BLaER1 (cell line): ENCODE measurements around the gene MOK.

Experiments
- H3K27ac ChIP-seq: shearing (Covaris generic); formaldehyde crosslinking; 2 replicates; pipeline ENCODE4 v1.8.1; 2022
- H3K27me3 ChIP-seq: shearing (Covaris generic); formaldehyde crosslinking; 2 replicates; pipeline ENCODE4 v1.8.1; 2022
- H3K36me3 ChIP-seq: shearing (Covaris generic); formaldehyde crosslinking; 2 replicates; pipeline ENCODE4 v1.8.1; 2022
- H3K4me1 ChIP-seq: shearing (Covaris generic); formaldehyde crosslinking; 2 replicates; pipeline ENCODE4 v1.8.1; 2022
- H3K4me2 ChIP-seq: shearing (Covaris generic); formaldehyde crosslinking; 2 replicates; pipeline ENCODE4 v1.8.1; 2022
- H3K4me3 ChIP-seq: shearing (Covaris generic); formaldehyde crosslinking; 2 replicates; pipeline ENCODE4 v1.8.1; 2022
- H3K9ac ChIP-seq: shearing (Covaris generic); formaldehyde crosslinking; 2 replicates; pipeline ENCODE4 v1.8.1; 2022
- H3K9me3 ChIP-seq: shearing (Covaris generic); formaldehyde crosslinking; 2 replicates; pipeline ENCODE4 v1.8.1; 2022
- H4K20me1 ChIP-seq: shearing (Covaris generic); formaldehyde crosslinking; 2 replicates; pipeline ENCODE4 v1.8.1; 2022
- Cebpa-rat ChIP-seq: shearing (Covaris generic); IDR thresholded peaks from 2 replicates; pipeline ENCODE4 v1.8.1; 2022

The MOK gene

GRCh38 chr14:102219316-102219715 lies 85.6 kb downstream of the MOK start:
- H3K9me3 ChIP-seq, result no peaks in the 10 kb centered on the region
- H3K4me2 ChIP-seq, result peak overlapping the region; percentile 75
- H3K27me3 ChIP-seq, result no peaks in the 10 kb centered on the region
- H4K20me1 ChIP-seq, result peaks cover 72% of the 10 kb centered on the region
- H3K4me3 ChIP-seq, result no peak overlapping the region
- no peak overlapping the region for H3K9ac ChIP-seq
- no peak for TF ChIP-seq Cebpa-rat
- H3K4me1 ChIP-seq, result peaks cover 68% of the 10 kb centered on the region
- H3K27ac ChIP-seq, result peak overlapping the region; percentile 49
- H3K36me3 ChIP-seq, result peaks cover 36% of the 10 kb centered on the region

- Histone ChIP-seq H3K27me3 (no peaks in the 10 kb centered on the region), H3K4me2 (peak overlapping the region; percentile 75), H3K9ac (no peak overlapping the region), H3K36me3 (peaks cover 40% of the 10 kb centered on the region), H4K20me1 (peaks cover 79% of the 10 kb centered on the region), H3K27ac (no peak overlapping the region), H3K9me3 (no peaks in the 10 kb centered on the region), H3K4me3 (no peak overlapping the region), H3K4me1 (peaks cover 68% of the 10 kb centered on the region)
- TF ChIP-seq Cebpa-rat, result no peak
Measured at GRCh38 chr14:102218688-102219087, 86.3 kb downstream of the MOK start.

- no peak overlapping the region; the same call in 1 of the 2 replicates for H3K27ac ChIP-seq
- no peak for TF ChIP-seq Cebpa-rat
- H3K9me3 ChIP-seq, result no peaks in the 10 kb centered on the region
- peak overlapping the region; percentile 75 for H3K4me2 ChIP-seq
- H3K27me3 ChIP-seq, result no peaks in the 10 kb centered on the region
- peaks cover 86% of the 10 kb centered on the region for H4K20me1 ChIP-seq
- H3K36me3 ChIP-seq, result peaks cover 47% of the 10 kb centered on the region
- H3K4me3 ChIP-seq, result no peak overlapping the region
- H3K4me1 ChIP-seq, result peaks cover 68% of the 10 kb centered on the region
- 0 out of 2 replicates have a peak overlapping the region, but pooled peaks have one; percentile 43 for H3K9ac ChIP-seq
Measured at GRCh38 chr14:102217987-102218421, 87.0 kb downstream of the MOK start.

DNA sequence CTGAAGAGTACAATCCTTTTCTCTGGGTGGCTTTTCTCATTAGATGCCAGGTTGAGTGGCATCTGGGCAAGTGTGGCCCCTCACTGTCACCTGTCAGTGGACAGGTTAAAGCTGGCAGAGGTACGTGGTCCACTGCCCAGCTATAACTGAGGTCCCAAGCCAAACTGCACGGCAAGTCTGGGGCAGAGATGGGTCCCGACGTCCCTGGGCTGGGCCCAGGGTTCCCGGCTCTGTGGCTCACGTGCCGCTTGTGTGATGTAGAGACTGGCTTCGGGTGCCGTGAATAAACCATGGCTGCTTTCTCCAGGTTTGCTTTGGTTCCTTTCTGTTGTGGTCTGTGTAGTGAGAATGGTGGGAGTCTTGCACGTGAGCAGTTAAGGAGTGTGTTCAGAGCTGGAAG lies 87.6 kb downstream of the MOK start:
- peaks cover 92% of the 10 kb centered on the region for H4K20me1 ChIP-seq
- TF ChIP-seq Cebpa-rat, result no peak
- peak overlapping the region; percentile 75 for H3K4me2 ChIP-seq
- H3K9ac ChIP-seq, result no peak overlapping the region
- H3K27ac ChIP-seq, result no peak overlapping the region; the same call in 1 of the 2 replicates
- no peak overlapping the region for H3K4me3 ChIP-seq
- H3K36me3 ChIP-seq, result peaks cover 48% of the 10 kb centered on the region
- H3K4me1 ChIP-seq, result peaks cover 68% of the 10 kb centered on the region
- no peaks in the 10 kb centered on the region for H3K27me3 ChIP-seq
- no peaks in the 10 kb centered on the region for H3K9me3 ChIP-seq

- peak overlapping the region; percentile 75 for H3K4me2 ChIP-seq
- H3K36me3 ChIP-seq, result peaks cover 56% of the 10 kb centered on the region
- H3K27me3 ChIP-seq, result no peaks in the 10 kb centered on the region
- peaks cover 60% of the 10 kb centered on the region for H3K4me1 ChIP-seq
- no peaks in the 10 kb centered on the region for H3K9me3 ChIP-seq
- H4K20me1 ChIP-seq, result peaks cover 100% of the 10 kb centered on the region
- no peak for TF ChIP-seq Cebpa-rat
- no peak overlapping the region for H3K4me3 ChIP-seq
- H3K9ac ChIP-seq, result peak overlapping the region; percentile 43; the same call in 1 of the 2 replicates
- no peak overlapping the region for H3K27ac ChIP-seq
Measured at GRCh38 chr14:102215576-102216250, 89.3 kb downstream of the MOK start.

GRCh38 chr14:102215071-102215470 lies 89.9 kb downstream of the MOK start:
- Histone ChIP-seq H3K9ac (0 out of 2 replicates have a peak overlapping the region, but pooled peaks have one; percentile 43), H3K4me3 (no peak overlapping the region), H4K20me1 (peaks cover 94% of the 10 kb centered on the region), H3K9me3 (no peaks in the 10 kb centered on the region), H3K27me3 (no peaks in the 10 kb centered on the region), H3K36me3 (peaks cover 61% of the 10 kb centered on the region), H3K4me2 (peak overlapping the region; percentile 75), H3K27ac (no peak overlapping the region), H3K4me1 (peaks cover 54% of the 10 kb centered on the region)
- TF ChIP-seq Cebpa-rat, result no peak

DNA sequence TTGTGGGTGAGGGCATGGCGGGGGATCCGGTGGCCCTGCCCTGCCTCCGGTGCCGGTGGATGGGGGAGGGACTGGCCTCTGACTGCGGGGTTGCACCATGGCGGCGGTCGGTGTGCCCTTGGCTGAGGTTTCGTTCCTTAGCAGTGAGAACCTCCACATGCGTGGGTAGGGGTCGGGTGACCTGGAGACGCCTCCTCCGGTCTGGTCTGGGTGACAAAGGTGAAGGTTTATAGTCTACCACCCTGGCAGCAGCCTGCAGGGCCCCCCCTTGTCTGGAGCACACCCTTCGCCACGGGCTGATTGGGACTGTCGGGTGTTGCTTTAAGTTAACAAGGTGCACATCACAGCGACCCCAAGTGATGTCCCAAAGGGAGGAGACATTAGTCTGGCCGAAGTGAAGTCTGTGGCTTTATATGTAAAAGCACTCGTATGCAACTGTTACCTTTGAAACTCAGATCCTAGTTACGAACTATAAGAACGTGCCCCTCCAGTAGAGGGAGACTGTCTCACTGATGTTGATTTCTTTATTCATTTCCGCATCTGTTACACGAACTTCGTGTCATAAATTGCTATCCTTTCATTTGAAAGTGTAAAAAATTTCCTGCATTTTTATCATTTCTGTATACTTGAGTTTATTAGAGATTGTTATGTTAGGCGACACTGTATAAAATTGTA lies 90.8 kb downstream of the MOK start:
- peaks cover 65% of the 10 kb centered on the region for H3K36me3 ChIP-seq
- peaks cover 44% of the 10 kb centered on the region for H3K4me1 ChIP-seq
- no peaks in the 10 kb centered on the region for H3K27me3 ChIP-seq
- no peak overlapping the region for H3K4me2 ChIP-seq
- no peak overlapping the region for H3K4me3 ChIP-seq
- H3K27ac ChIP-seq, result no peak overlapping the region
- no peaks in the 10 kb centered on the region for H3K9me3 ChIP-seq
- no peak overlapping the region for H3K9ac ChIP-seq
- peaks cover 90% of the 10 kb centered on the region for H4K20me1 ChIP-seq
- no peak for TF ChIP-seq Cebpa-rat

DNA sequence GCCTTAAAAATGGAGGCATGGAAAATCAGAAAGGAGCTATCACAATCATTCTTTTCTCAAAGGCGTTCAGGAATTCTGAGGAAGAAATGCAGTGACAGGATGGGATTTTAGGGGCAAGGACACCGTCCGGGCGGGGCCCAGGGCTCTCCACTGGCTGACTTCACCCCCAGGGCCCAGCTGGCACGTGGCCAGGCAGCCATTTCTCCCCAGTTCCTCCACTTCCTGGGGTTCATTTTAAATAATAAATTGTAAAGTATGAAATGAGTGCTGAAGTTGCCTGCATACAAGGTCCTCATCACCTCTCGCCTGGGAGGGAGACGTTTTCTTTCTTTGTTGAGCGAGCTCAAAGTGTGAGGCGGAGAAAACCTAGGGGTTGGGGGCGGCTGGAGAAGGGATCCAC lies 91.5 kb downstream of the MOK start:
- Histone ChIP-seq H4K20me1 (peaks cover 90% of the 10 kb centered on the region), H3K9ac (no peak overlapping the region), H3K4me3 (no peak overlapping the region), H3K4me1 (peaks cover 38% of the 10 kb centered on the region), H3K9me3 (no peaks in the 10 kb centered on the region), H3K36me3 (peaks cover 65% of the 10 kb centered on the region), H3K27ac (no peak overlapping the region), H3K27me3 (no peaks in the 10 kb centered on the region), H3K4me2 (no peak overlapping the region)
- no peak for TF ChIP-seq Cebpa-rat

DNA sequence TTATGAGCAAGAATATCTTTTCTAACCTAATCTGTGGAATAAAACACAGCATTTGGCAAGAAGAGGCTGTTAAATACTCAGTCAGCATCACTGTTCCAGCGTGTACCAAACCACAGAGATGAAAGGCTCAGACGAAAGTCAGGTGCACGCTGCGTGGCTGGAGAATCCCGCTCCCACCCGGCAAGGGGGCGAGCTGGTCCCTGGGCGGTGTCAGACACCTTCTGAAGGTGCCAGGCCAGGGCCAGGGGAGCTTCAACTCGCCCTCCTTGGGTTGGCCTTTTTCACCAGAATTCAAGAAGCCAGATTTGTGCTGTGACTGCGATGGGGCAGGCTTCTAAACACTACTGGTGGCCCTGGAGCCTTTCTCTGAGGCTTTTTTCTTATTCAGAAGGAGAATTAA lies 92.1 kb downstream of the MOK start:
- peaks cover 32% of the 10 kb centered on the region for H3K4me1 ChIP-seq
- H4K20me1 ChIP-seq, result peaks cover 90% of the 10 kb centered on the region
- no peak overlapping the region for H3K4me2 ChIP-seq
- peaks cover 70% of the 10 kb centered on the region for H3K36me3 ChIP-seq
- no peak overlapping the region for H3K27ac ChIP-seq
- no peak overlapping the region for H3K9ac ChIP-seq
- no peak for TF ChIP-seq Cebpa-rat
- no peaks in the 10 kb centered on the region for H3K9me3 ChIP-seq
- H3K27me3 ChIP-seq, result no peaks in the 10 kb centered on the region
- H3K4me3 ChIP-seq, result no peak overlapping the region

GRCh38 chr14:102212356-102212755 lies 92.6 kb downstream of the MOK start:
- H3K4me3 ChIP-seq, result no peak overlapping the region

More at GRCh38 chr14:102212356-102212755, 92.6 kb downstream of the MOK start:
- Histone ChIP-seq H3K27ac (0 out of 2 replicates have a peak overlapping the region, but pooled peaks have one; percentile 6), H3K36me3 (peaks cover 70% of the 10 kb centered on the region), H3K27me3 (no peaks in the 10 kb centered on the region), H3K4me2 (no peak overlapping the region), H4K20me1 (peaks cover 90% of the 10 kb centered on the region), H3K9me3 (no peaks in the 10 kb centered on the region), H3K9ac (no peak overlapping the region), H3K4me1 (peaks cover 27% of the 10 kb centered on the region)
- TF ChIP-seq Cebpa-rat, result no peak
